ENCODE results near the gene EDC4. TPM values are rescaled to one million over a fixed set of nuclear protein-coding genes. Genes with fewer than 3 reads are reported as not detected.

The EDC4 gene
- total and polyA plus RNA-seq, 2 of the 8 experiments (the other 6 are each of a cell fraction or from before 2014, with no cell fraction given): 58.5 to 72.7 TPM

DNA sequence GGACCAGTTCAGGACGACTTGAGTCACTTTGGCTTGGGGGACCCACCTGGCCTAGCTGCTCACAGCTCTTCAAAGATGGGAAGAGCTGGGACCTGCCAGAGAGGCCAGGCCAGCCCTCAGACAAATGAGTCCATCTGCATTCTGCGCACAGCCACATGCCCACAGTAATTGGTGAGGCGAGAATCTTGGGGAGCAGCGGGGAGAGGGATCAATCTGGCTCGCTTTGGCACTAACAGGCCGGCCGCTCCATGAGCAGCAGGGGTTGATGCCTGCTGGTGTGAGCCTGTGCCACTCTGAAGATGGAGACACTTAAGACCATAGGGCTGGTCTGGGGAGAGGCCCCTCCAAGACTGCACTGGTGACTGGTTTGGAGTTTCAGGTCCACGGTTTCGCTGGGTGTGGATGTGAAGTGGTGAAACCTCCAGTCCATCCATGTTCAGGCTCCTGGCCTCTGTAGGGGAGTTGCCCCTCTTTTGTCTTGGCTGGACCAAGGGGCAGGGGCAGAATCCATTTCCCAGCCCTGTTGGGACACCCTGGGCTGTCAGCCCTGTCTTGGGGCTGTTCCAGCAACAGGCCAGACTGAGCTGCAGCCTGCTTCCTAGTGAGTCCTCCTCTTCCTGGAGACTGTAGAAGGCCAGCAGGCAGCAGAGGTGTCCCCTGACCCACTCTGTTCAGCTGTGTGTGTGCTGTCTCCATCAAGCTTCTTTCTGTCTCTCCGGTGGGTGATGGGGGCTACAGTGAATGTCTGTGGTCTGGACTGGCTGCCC, 51.5 kb downstream of the EDC4 start:
- Histone ChIP-seq H3K27me3 (replicated peaks in 1 of 4; ENCODE audit: control insufficient read depth in 3 of 4, extremely low read depth in 1 of 4, insufficient read depth in 3 of 4, low read length in 3 of 4) (no peaks in the 10 kb centered on the region), H3K4me3 (ENCODE audit: extremely low read depth in 1 of 4, insufficient read depth in 2 of 4, low read depth in 3 of 4, low read length in 4 of 4) (no peak overlapping the region), H4K20me1 (replicated peaks in 1 of 2; ENCODE audit: control insufficient read depth in 1 of 2, insufficient read depth in 2 of 2, low read length in 2 of 2) (peaks cover 13 to 26% of the 10 kb centered on the region in 2 experiments), H3K23me2 (ENCODE audit: low read depth, low read length) (no peaks in the 10 kb centered on the region), H2AK5ac (ENCODE audit: low read depth, low read length) (no peak overlapping the region), H2AFZ (ENCODE audit: low read length) (no peak overlapping the region), H3K4ac (replicated peaks; ENCODE audit: insufficient read length, low read depth, low read length) (no peak overlapping the region), H4K5ac (ENCODE audit: insufficient read length, low read depth, low read length) (no peak overlapping the region), H3K14ac (ENCODE audit: insufficient read length) (no peak overlapping the region), H4K8ac (ENCODE audit: extremely low read depth, insufficient read depth, low read length) (no peak overlapping the region), H2BK5ac (ENCODE audit: low read depth, low read length) (no peak overlapping the region), H3K23ac (ENCODE audit: insufficient read length) (no peak overlapping the region), H2BK20ac (ENCODE audit: low read length) (no peak overlapping the region), H2BK120ac (replicated peaks; ENCODE audit: low read depth, low read length) (no peak overlapping the region), H3K18ac (ENCODE audit: extremely low read depth, low read length) (no peak overlapping the region), H3K9ac (replicated peaks in 1 of 4; ENCODE audit: extremely low read depth in 1 of 4, low read depth in 3 of 4, low read length in 3 of 4) (no peak overlapping the region), H4K91ac (replicated peaks; ENCODE audit: insufficient read length, low read length) (no peak overlapping the region), H3K79me1 (ENCODE audit: low read depth, low read length) (no peaks in the 10 kb centered on the region), H2BK15ac (ENCODE audit: low read length) (no peak overlapping the region), H2BK12ac (ENCODE audit: low read depth, low read length) (no peak overlapping the region), H3K56ac (replicated peaks; ENCODE audit: insufficient read length, low read depth, low read length) (no peak overlapping the region), H3K4me1 (replicated peaks in 1 of 4; ENCODE audit: control insufficient read depth in 3 of 4, insufficient read depth in 4 of 4, low read length in 3 of 4) (peaks cover 0 to 8% (median 4%) of the 10 kb centered on the region in 4 experiments; a peak in 5 of 7 replicates), H3K9me3 (ENCODE audit: insufficient read depth in 2 of 2, low read depth in 1 of 2, low read length in 1 of 2) (no peaks in the 10 kb centered on the region), H3K27ac (ENCODE audit: low read depth, low read length) (no peak overlapping the region), H3K79me2 (ENCODE audit: control insufficient read depth in 1 of 2, insufficient read depth in 2 of 2, low read length in 2 of 2) (no peaks in the 10 kb centered on the region), H3K36me3 (ENCODE audit: control insufficient read depth in 2 of 4, insufficient read depth in 4 of 4, low read length in 3 of 4) (no peaks in the 10 kb centered on the region; a peak in 2 of 8 replicates), H3K4me2 (ENCODE audit: insufficient read depth in 1 of 2, low read depth in 2 of 2, low read length in 2 of 2) (no peak overlapping the region)
- DNase-seq (ENCODE audit: low read depth in 1 of 2, low spot score in 2 of 2) (no peak), FAIRE-seq (no peak)
- ChIA-PET CTCF (ENCODE audit: partially characterized antibody) (interaction anchor here (1.1 to 27.1 kb wide), 7 partner anchors 9 to 251 kb away, joined by 5 to 623 read pairs (median 24); partner anchors contain the start of genes CTRL, EDC4, NRN1L and PSKH1), POLR2A (ENCODE audit: partially characterized antibody) (interaction anchor here (0.7 to 4.6 kb wide), 4 partner anchors 9 to 33 kb away, joined by 3 to 26 read pairs (median 3); partner anchors contain the start of genes PSKH1 and PSMB10)
- 94% methylated on average over 10 of the region's 10 CpGs; no CpG with 5 or more reads in 1 of the 2 experiments for WGBS, 2 experiments (ENCODE audit: extremely low coverage in 1 of 2, insufficient coverage in 1 of 2, insufficient read length in 1 of 2, insufficient replicate concordance in 2 of 2, low coverage in 1 of 2, low lambda C conversion rate in 2 of 2, missing lambda C conversion rate in 1 of 2)
- TF ChIP-seq ASH2L (IDR thresholded peaks at IDR 0.05; ENCODE audit: low read length): no peak
- TF ChIP-seq RBBP5 (IDR thresholded peaks at IDR 0.05; ENCODE audit: borderline replicate concordance, low read depth, low read length): no peak
- TF ChIP-seq, protein P1, sequence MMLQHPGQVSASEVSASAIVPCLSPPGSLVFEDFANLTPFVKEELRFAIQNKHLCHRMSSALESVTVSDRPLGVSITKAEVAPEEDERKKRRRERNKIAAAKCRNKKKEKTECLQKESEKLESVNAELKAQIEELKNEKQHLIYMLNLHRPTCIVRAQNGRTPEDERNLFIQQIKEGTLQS (IDR thresholded peaks at IDR 0.05; ENCODE audit: insufficient read depth, low read depth, low read length): no peak
- TF ChIP-seq HDAC6 (IDR thresholded peaks at IDR 0.05; ENCODE audit: low read depth, low read length): no peak
- no peak for TF ChIP-seq FOSL1 (IDR thresholded peaks at IDR 0.05; ENCODE audit: insufficient read depth, low read depth, low read length)
- no peak for TF ChIP-seq POLR2AphosphoS5 (IDR thresholded peaks at IDR 0.05; ENCODE audit: low read depth, low read length)
- no peak for TF ChIP-seq PHF8 (conservative IDR thresholded peaks at IDR 0.05; ENCODE audit: low read depth, low read length)
- TF ChIP-seq, protein P2, sequence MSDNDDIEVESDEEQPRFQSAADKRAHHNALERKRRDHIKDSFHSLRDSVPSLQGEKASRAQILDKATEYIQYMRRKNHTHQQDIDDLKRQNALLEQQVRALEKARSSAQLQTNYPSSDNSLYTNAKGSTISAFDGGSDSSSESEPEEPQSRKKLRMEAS (IDR thresholded peaks at IDR 0.05): no peak
- no peak for TF ChIP-seq EP300 (IDR thresholded peaks at IDR 0.05; ENCODE audit: borderline replicate concordance in 1 of 2, low read depth in 2 of 2, low read length in 2 of 2)
- TF ChIP-seq POLR2A (IDR thresholded peaks at IDR 0.05; ENCODE audit: control extremely low read depth in 1 of 2, low read depth in 2 of 2, low read length in 2 of 2): no peak
- no peak for TF ChIP-seq CHD1 (IDR thresholded peaks at IDR 0.05; ENCODE audit: low read depth, low read length)
- TF ChIP-seq SIX5 (IDR thresholded peaks at IDR 0.05; ENCODE audit: low read depth, low read length): no peak

Measured in H1 (cell line).